ENCODE data around the gene EPHA8.

GRCh38 chr1:22536506-22536905 lies 26.8 kb upstream of the EPHA8 start:
- TF ChIP-seq CTCF (IDR thresholded peaks at IDR 0.05) (no peak), POLR2A (IDR thresholded peaks at IDR 0.05) (no peak)

Measured in adrenal gland (tissue), 5 donors.